ENCODE results near the gene SYNGAP1.
"Not testable (repeated sequence)": the region's sequence is repeated elsewhere in the genome, so short reads cannot be mapped to it uniquely, and the experiment has no call there.

Gene SYNGAP1

GRCh38 chr6:33481192-33481591 lies 61.3 kb downstream of the SYNGAP1 start:
- no peak for DNase-seq (ENCODE audit: low spot score)

GRCh38 chr6:33482620-33483019 lies 62.8 kb downstream of the SYNGAP1 start:
- not testable (repeated sequence) for DNase-seq (ENCODE audit: low spot score)

- DNase-seq (ENCODE audit: low spot score) = no peak
Observed at GRCh38 chr6:33483678-33484077, 63.8 kb downstream of the SYNGAP1 start.

GRCh38 chr6:33484673-33485262 lies 64.9 kb downstream of the SYNGAP1 start:
- DNase-seq (ENCODE audit: low spot score) = not testable (repeated sequence)

- not testable (repeated sequence) for DNase-seq (ENCODE audit: low spot score)
Observed at GRCh38 chr6:33485680-33486079, 65.8 kb downstream of the SYNGAP1 start.

- DNase-seq (ENCODE audit: low spot score) = peak; percentile 21
Observed at GRCh38 chr6:33488339-33488738, 68.5 kb downstream of the SYNGAP1 start.

GRCh38 chr6:33490198-33490597 lies 70.3 kb downstream of the SYNGAP1 start:
- DNase-seq (ENCODE audit: low spot score) = no peak

GRCh38 chr6:33490621-33491020 lies 70.8 kb downstream of the SYNGAP1 start:
- no peak for DNase-seq (ENCODE audit: low spot score)

- no peak for DNase-seq (ENCODE audit: low spot score)
Observed at GRCh38 chr6:33492093-33492492, 72.2 kb downstream of the SYNGAP1 start.

GRCh38 chr6:33497157-33497556 lies 77.3 kb downstream of the SYNGAP1 start:
- DNase-seq (ENCODE audit: low spot score) = no peak

- DNase-seq (ENCODE audit: low spot score) = no peak
Observed at GRCh38 chr6:33502486-33502885, 82.6 kb downstream of the SYNGAP1 start.

- no peak for DNase-seq (ENCODE audit: low spot score)
Observed at GRCh38 chr6:33504486-33504885, 84.6 kb downstream of the SYNGAP1 start.
